GM19455 (cell line): ENCODE results near the gene BOLL.
"Not testable (repeated sequence)": the region's sequence is repeated elsewhere in the genome, so short reads cannot be mapped to it uniquely, and the experiment has no call there.

Experiments used
- ATAC-seq: cut with Tn5 transposase; IDR thresholded peaks from one replicate; pipeline ENCODE4 v1.9.1; 2021; ENCODE audit not compliant: unreplicated experiment

Gene BOLL, protein sequence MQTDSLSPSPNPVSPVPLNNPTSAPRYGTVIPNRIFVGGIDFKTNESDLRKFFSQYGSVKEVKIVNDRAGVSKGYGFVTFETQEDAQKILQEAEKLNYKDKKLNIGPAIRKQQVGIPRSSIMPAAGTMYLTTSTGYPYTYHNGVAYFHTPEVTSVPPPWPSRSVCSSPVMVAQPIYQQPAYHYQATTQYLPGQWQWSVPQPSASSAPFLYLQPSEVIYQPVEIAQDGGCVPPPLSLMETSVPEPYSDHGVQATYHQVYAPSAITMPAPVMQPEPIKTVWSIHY

DNA sequence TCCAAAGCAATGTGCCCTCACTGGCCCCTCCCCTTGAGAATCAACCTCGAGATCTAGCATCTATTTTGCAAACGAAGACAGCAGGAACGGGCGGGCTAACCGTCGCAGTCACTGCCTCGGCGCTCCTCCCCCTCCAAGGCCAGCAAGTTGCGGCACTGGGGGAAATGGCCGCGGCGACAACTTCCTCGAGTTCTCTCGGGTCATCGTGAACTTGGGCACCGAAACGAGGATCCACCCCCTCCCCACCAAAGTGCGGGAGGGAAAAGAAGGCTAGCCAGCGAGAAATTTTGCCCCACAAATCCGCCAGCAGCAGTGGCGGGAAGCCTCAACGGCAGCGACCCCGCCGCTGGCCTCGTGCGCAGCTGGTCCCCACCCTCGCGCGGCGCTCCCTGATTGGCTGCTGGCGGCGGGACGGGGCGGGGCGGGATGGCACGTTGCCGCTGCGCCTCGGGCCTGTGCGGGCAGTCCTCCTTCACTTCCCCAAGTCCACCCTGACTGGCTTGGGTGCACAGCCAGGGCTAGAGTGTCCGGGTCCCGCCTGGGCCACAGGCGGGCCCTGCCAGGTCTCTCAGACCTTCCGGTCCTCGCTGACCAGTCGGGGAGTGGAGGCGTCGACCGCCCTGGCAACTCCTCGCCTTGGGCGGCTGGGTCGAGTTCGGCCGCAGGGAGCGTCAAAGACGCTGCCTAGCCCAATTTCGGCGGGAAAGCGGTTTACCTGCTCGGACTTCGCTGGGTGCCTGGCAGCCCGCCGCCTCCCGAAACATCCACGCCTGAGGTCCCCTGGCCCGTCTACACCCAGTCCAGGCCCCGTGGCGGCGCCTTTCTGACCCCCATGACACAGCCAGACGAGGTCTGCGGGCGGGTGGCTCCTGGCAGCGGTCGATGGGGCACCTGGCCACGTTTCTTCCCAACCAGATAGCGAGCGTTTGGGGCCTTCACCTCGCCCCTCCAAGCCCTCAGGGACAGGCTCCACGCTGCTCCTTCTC lies at the start of gene BOLL:
Gene BOLL (minus strand): TSS at position 364 of the 986 bp plus-strand sequence. CDS start 3,469 bp downstream, outside the sequence.
- ATAC-seq, result no peak

DNA sequence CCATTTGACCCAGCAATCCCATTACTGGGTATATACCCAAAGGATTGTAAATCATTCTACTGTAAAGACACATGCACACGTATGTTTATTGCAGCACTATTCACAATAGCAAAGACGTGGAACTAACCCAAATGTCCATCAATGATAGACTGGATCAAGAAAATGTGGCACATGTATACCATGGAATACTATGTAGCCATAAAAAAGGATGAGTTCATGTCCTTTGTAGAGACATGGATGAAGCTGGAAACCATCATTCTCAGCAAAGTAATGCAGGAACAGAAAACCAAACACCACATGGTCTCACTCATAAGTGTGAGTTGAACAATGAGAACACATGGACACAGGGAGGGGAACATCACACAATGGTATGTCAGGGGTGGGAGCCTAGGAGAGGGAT lies 49.7 kb upstream of the BOLL start:
- ATAC-seq, result not testable (repeated sequence)

GRCh38 chr2:197828464-197829135 lies 43.5 kb upstream of the BOLL start:
- no peak for ATAC-seq

DNA sequence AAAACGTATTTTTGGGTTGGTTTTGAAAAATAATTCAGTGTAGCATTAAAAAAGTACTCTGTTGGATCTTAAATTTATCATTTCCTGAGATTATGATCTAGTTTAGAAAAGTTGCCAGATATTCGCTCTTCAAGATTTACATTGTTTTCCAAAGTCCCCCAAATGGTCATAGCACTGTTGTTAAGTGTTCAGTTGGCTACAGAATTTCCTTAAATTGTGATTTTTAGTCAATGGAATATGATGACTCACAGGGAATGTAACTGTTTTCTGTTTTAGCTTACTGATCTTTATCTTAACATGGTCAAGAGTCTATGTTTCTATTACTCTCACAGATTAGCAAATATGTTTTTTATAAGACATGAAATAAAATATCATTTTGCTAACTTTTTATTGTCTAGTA lies 42.5 kb upstream of the BOLL start:
- ATAC-seq, result no peak

- ATAC-seq, result no peak
These were observed 37.2 kb upstream of the BOLL start for GRCh38 chr2:197822333-197822732.

DNA sequence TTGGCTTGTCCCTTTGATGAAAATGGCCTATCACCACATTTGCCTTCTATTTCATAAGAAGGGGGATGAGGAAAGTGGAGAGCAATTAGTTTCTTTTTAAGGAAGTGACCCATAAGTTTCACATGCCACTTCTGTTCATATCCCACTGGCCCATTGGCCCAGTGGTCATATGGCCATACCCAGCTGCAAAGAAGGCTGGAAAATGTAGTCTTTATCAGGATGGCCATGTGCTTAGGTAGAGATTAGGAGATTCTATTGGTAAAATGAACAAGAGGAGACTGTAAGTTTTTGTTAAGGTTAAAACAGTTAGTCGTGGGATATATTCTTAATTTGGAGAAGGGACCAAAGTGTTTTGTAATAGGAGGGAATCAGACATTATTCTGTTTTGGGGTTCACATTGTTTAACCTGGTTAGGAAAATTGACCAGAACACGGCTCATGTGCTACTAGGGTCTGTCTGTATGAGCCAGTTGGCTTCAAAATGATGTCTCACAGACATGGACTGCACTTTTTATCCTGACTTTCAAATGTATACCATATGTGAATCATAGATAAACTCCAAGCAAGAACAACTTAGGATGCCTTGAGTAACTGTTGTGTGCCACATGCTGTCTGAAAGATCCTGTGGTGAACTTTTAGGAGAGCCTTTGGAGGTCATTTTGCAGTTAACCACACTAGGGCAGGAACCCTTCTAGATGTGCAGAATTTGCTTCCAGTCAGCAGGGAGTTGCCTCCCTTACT lies 36.6 kb upstream of the BOLL start:
- no peak for ATAC-seq

DNA sequence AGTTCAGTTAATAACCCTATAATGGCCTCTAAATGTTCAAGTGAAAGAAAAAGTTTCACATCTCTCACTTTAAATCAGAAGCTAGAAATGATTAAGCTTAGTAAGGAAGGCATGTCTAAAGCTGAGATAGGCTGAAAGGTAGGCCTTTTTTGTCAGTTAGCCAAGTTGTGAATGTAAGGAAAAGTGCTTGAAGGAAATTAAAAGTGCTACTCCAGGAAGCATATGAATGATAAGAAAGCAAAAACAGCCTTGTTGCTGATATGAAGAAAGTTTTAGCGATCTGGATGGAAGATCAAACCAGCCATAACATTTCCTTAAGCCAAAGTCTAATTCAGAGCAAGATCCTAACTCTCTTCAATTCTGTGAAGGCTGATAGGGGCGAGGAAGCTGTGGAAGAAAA lies 29.4 kb upstream of the BOLL start:
- ATAC-seq, result no peak

DNA sequence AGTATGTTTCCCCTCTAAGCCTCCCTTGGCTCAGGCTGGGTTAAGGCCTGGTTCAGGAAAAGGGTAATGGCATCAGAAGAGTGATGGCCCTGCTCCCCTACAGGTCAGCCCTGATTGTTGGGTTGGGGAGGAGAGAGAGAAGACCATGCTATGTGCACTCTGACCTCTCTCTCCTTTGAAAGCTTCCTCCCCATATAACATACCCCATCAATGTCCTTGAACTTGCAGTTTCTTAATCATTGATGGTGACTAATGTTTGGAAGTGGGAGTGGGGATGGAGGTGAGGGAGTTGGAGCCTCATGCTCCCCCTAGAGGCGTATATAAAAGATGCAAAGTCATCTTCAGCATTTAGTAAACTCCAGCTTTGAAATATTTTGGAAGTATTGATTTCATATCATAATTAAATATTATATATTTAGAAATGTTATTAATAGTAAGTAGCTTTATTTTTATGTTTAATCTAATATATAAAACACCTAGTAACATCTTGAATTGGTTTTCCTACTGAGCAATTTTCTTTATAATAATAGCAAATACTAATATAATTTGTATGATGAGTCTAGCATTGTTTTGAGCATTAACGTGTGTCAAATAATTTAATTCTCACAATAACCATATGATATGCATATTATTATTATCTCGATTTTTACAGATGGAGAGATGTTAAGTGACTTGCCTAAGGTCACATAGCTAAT lies 28.1 kb upstream of the BOLL start:
- no peak for ATAC-seq

DNA sequence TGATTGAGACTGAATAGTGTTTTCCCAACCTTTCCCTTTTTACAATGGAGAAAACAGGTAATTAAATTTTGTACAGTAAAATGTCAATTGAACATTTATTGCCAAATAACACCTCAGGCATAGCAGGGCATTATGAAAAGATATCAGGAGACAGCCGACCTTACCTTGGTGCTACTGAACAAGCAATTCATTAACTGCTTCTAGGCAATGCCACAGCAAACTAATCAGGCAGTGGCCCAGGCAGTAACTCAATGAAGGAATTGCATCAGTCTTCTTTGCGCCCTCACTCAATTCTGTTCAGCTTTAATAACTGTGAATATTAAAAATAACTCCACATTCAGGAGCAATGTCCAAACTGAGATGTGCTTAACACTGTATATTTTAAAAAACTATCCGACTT lies 25.4 kb upstream of the BOLL start:
- no peak for ATAC-seq

DNA sequence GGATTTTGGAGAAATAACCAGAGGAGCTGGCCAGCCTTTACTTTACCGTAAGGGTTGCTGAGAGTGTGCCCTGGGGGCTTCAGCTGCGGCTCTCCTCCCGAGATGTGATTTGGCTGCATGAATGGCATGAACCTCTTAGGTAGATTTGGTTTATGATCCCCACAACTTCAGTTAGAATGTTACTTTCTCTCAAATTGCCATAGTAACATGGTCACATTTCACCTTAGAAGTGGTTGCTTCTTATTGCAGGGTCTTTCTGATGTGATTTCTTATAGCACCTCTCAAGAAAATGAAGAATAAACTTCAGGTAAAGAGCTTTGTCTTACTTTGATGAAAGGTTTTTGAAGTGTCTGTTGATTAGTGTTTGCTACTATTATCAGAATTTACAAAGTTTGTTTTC lies 24.9 kb upstream of the BOLL start:
- no peak for ATAC-seq

- no peak for ATAC-seq
These were observed 23.9 kb upstream of the BOLL start for GRCh38 chr2:197809064-197809463.

GRCh38 chr2:197805715-197806633 lies 20.9 kb upstream of the BOLL start:
- no peak for ATAC-seq

DNA sequence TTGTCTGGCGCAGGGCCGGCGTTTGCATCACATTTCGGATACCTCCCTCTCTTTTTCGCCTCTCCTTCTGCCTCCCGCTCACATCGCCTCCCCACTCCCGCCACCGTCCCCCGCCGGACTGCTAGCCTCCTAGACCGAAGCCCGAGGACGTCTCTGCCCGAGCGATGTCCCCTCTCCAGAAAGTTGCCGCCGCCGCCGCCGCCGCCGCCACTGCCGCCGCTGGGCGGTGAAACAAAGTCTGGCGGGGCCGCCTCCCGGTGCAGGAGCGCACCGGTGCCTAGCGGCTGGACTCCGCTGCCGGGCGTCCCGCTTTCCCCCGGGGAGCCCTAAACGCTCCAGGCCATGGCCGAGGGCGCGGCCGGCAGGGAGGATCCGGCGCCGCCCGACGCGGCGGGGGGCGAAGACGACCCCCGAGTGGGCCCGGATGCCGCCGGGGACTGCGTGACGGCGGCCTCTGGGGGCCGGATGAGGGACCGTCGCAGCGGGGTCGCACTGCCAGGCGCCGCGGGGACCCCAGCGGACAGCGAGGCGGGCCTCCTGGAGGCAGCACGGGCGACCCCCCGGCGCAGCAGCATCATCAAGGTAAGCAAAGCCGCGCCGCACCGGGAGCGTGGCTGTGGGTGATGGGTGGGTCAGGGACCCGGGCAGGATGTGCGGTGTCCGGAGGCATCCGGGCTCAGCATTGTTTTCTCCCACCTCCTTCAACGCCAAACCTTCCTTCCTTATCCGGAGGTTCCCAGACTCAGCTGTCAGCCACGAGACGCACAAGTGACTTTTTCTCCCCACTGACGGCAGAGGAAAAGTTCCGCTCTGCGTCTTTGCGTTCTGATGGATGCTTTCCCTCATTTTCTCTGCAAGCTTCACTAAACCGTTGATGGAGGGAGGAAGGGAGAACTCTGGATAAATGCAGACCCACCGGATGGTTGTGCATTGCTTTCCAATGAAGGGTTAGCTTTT lies 19.9 kb upstream of the BOLL start:
- peak; percentile 43 for ATAC-seq

- peak; percentile 99 for ATAC-seq
These were observed 19.1 kb upstream of the BOLL start, which contains the start of gene PLCL1 for GRCh38 chr2:197804049-197804757. TSS of gene PLCL1 (plus strand) at chr2:197804593.

DNA sequence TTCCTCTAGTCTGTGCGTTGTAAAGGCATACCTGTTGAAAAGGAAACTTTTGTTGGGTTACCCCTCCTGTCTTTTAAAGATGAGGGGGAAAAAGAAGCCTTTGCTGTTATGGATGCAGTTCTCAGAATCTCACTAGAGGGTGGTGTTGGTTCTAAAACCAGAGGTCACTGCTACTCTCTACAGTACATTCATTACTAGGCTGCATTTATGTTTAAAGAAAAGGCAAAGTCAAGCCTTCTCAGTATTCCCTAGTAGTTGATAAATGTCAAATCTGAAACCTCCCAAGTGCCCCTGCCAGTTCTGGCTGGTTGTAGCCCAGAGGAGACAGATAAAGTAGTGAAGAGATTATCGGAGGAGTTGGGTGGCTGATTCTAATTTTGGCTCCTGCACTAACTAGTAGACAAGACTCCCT lies 17.9 kb upstream of the BOLL start:
- no peak for ATAC-seq

GRCh38 chr2:197801033-197801432 lies 15.9 kb upstream of the BOLL start:
- ATAC-seq, result no peak

GRCh38 chr2:197800091-197800490 lies 15.0 kb upstream of the BOLL start:
- no peak for ATAC-seq
